K562 (cell line): ENCODE data around the gene CACNA1C. TPM values are rescaled to one million over a fixed set of nuclear protein-coding genes. Genes with fewer than 3 reads are reported as not detected.

ENCODE experiments used
- ATAC-seq: fragments of 200-7000 bp; cut with Tn5 transposase; 3 replicates; pipeline ENCODE4 v1.9.1; 2020; ENCODE audit warnings: moderate library complexity
- BruUV-seq: library from RNA; stranded (reverse); fragments of 400-500 nt; replicated peaks from 2 replicates; lab custom pipeline; 2021; lab: Mats Ljungman, UMichigan
- CTCF ChIA-PET: fragments of 300-600 bp; formaldehyde crosslinking; extraction: SDS; loops from one replicate; lab custom pipeline; 2021; ENCODE audit warnings: low intra/inter-chr PET ratio; lab: Yijun Ruan, JAX
- POLR2A ChIA-PET: fragments of 300-600, 350-650 bp; sonication (Branson Sonifier 250); formaldehyde crosslinking; extraction: SDS; loops from one replicate; lab custom pipeline; 2021; ENCODE audit warnings: antibody characterized with exemption, inconsistent platforms; lab: Yijun Ruan, JAX
- DNase-seq, 4 experiments: peaks; one replicate each; pipeline versions ENCODE4 v3.0.0 to v3.0.0-alpha.2; 2011 to 2018; ENCODE audit warnings: low spot score in 3 of 4, mixed read lengths in 3 of 4; ENCODE audit errors: extremely low read depth in 1 of 4
- FAIRE-seq: peaks from 2 replicates; lab custom pipeline; 2011; peaks lifted over from hg19 to GRCh38; lab: Jason Lieb, UNC
- H2AFZ ChIP-seq: 2 replicates; pipeline ENCODE4 v1.6.0; 2011; ENCODE audit warnings: low read depth, low read length, control low read depth, inconsistent platforms
- H3K27ac ChIP-seq: fragments of 200-600 bp; 3 replicates; pipeline ENCODE4 v1.8.0; 2011; ENCODE audit warnings: low read depth, mild to moderate bottlenecking, control low read depth, inconsistent platforms, low read length, moderate library complexity, mixed read lengths; ENCODE audit errors: extremely low read depth
- H3K27me3 ChIP-seq, 2 experiments: fragments of 300-600 bp in 1 of 2; 2 replicates in 1 of 2; 3 replicates in 1 of 2; pipeline versions ENCODE4 v1.6.0 to v1.8.0; 2011; ENCODE audit warnings: inconsistent platforms in 2 of 2, low read length in 2 of 2, mild to moderate bottlenecking in 1 of 2, mixed read lengths in 1 of 2, moderate library complexity in 1 of 2; ENCODE audit not compliant: control insufficient read depth in 2 of 2, insufficient read depth in 2 of 2
- H3K36me3 ChIP-seq: fragments of 300-600 bp; 3 replicates; pipeline ENCODE4 v1.8.0; 2011; ENCODE audit warnings: mild to moderate bottlenecking, low read length, inconsistent platforms; ENCODE audit not compliant: control insufficient read depth, insufficient read depth
- H3K4me1 ChIP-seq, 2 experiments: fragments of 200-600 bp in 1 of 2; replicated peaks in 1 of 2; 2 replicates in 1 of 2; 3 replicates in 1 of 2; pipeline versions ENCODE4 v1.5.1 to v1.8.0; 2011; ENCODE audit warnings: inconsistent platforms in 2 of 2, low read length in 2 of 2, mild to moderate bottlenecking in 1 of 2, mixed read lengths in 1 of 2, moderate library complexity in 1 of 2; ENCODE audit not compliant: control insufficient read depth in 2 of 2, insufficient read depth in 2 of 2
- H3K4me2 ChIP-seq: 2 replicates; pipeline ENCODE4 v1.6.1; 2011; ENCODE audit warnings: low read length, control low read depth, inconsistent platforms, mixed read lengths; ENCODE audit not compliant: insufficient read depth
- H3K4me3 ChIP-seq: fragments of 200-600 bp; sonication (generic), shearing (Covaris generic); 2 replicates; pipeline ENCODE4 v1.5.1; 2016; ENCODE audit warnings: control low read depth, inconsistent platforms
- H3K79me2 ChIP-seq: fragments of 200-600 bp; 3 replicates; pipeline ENCODE4 v1.8.0; 2011; ENCODE audit warnings: low read length, inconsistent platforms; ENCODE audit not compliant: control insufficient read depth, insufficient read depth
- H3K9ac ChIP-seq, 2 experiments: 2 replicates each; pipeline versions ENCODE4 v1.6.0 to v1.6.1; 2011; ENCODE audit warnings: low read depth in 2 of 2, low read length in 2 of 2, control low read depth in 1 of 2, inconsistent platforms in 1 of 2, mild to moderate bottlenecking in 1 of 2, mixed read lengths in 1 of 2; ENCODE audit not compliant: insufficient read depth in 1 of 2
- H3K9me1 ChIP-seq: one replicate; pipeline ENCODE4 v1.6.0; 2011; ENCODE audit warnings: inconsistent platforms, mild to moderate bottlenecking, low read length, moderate library complexity; ENCODE audit not compliant: control insufficient read depth, insufficient read depth
- H3K9me3 ChIP-seq: replicated peaks from 2 replicates; pipeline ENCODE4 v1.5.1; 2011; ENCODE audit warnings: low read depth, low read length, inconsistent platforms; ENCODE audit not compliant: control insufficient read depth, insufficient read depth
- H4K20me1 ChIP-seq: replicated peaks from 2 replicates; pipeline ENCODE4 v1.6.1; 2011; ENCODE audit warnings: low read length, inconsistent platforms, mixed read lengths; ENCODE audit not compliant: control insufficient read depth, insufficient read depth
- BCL6 ChIP-seq: fragments of 250-450 bp; sonication (Bioruptor Pico); IDR thresholded peaks from 2 replicates; pipeline ENCODE4 v1.4.0; 2020
- CTCF ChIP-seq, 3 experiments: IDR thresholded peaks in 2 of 3; conservative IDR thresholded peaks in 1 of 3; 2 replicates each; pipeline ENCODE4 v1.5.1; 2011 to 2012; ENCODE audit warnings: low read length in 3 of 3, mild to moderate bottlenecking in 3 of 3, control low read depth in 2 of 3, improper control_type of control experiment in 1 of 3, inconsistent platforms in 1 of 3, low read depth in 1 of 3, mixed read lengths in 1 of 3, moderate library complexity in 1 of 3; ENCODE audit not compliant: insufficient read depth in 2 of 3
- EHMT2 ChIP-seq: fragments of 450-650 bp; IDR thresholded peaks from 2 replicates; pipeline ENCODE4 v1.6.1; 2018; ENCODE audit warnings: antibody characterized with exemption
- FOXK2 ChIP-seq, 2 experiments: fragments of 450-650 bp; IDR thresholded peaks in 1 of 2; conservative IDR thresholded peaks in 1 of 2; 2 replicates each; pipeline ENCODE4 v1.6.1; 2016; ENCODE audit warnings: low read depth in 2 of 2, mild to moderate bottlenecking in 1 of 2
- GABPA ChIP-seq: fragments of 200-800 bp; sonication (Bioruptor generic); conservative IDR thresholded peaks from 2 replicates; pipeline ENCODE4 v1.6.1; 2016; ENCODE audit warnings: low read depth, missing genetic modification characterization, missing compliant biosample characterization
- POLR2AphosphoS2 ChIP-seq: IDR thresholded peaks from 2 replicates; pipeline ENCODE4 v1.6.1; 2012; ENCODE audit warnings: low read length, improper control_type of control experiment
- POLR3G ChIP-seq: IDR thresholded peaks from 2 replicates; pipeline ENCODE4 v1.6.1; 2011; ENCODE audit not compliant: insufficient read length, insufficient replicate concordance; ENCODE audit errors: extremely low read depth
- RBFOX2 ChIP-seq: fragments of 200-400 bp; formaldehyde crosslinking; IDR thresholded peaks from 2 replicates; pipeline ENCODE4 v1.6.1; 2017; ENCODE audit warnings: low read depth, mild to moderate bottlenecking, low read length, moderate library complexity
- YY1 ChIP-seq, 3 experiments: IDR thresholded peaks; 2 replicates each; pipeline ENCODE4 v1.6.1; 2011; ENCODE audit warnings: low read length in 2 of 3, mild to moderate bottlenecking in 2 of 3, moderate library complexity in 2 of 3, borderline replicate concordance in 1 of 3, control low read depth in 1 of 3, low read depth in 1 of 3; ENCODE audit not compliant: insufficient read depth in 3 of 3, insufficient replicate concordance in 2 of 3, control insufficient read depth in 1 of 3, insufficient read length in 1 of 3; ENCODE audit errors: extremely low read depth in 1 of 3
- ZNF431 ChIP-seq: sonication (generic); formaldehyde crosslinking; IDR thresholded peaks from 2 replicates; pipeline ENCODE4 v1.8.0; 2022; ENCODE audit warnings: mild to moderate bottlenecking, missing genetic modification reagents
- WGBS: fragments of 100-300 bp; shearing (Covaris generic); methylation state at CpG from one replicate; pipeline ENCODE4 v1.1.6; 2016; ENCODE audit warnings: low coverage, mixed read lengths; ENCODE audit not compliant: insufficient coverage; ENCODE audit errors: missing lambda C conversion rate; 5-methylcytosine and 5-hydroxymethylcytosine counted together
- in situ Hi-C: fragments of 300-500 bp; cut with MboI; formaldehyde crosslinking; loops from 4 replicates; pipeline ENCODE4 v1.15.0; 2018; ENCODE audit warnings: inconsistent platforms, mixed read lengths
- intact Hi-C: fragments of 100-400 bp; cut with micrococcal nuclease; formaldehyde crosslinking; loops from 2 replicates; pipeline ENCODE4 v1.14.2; 2022
- polyA plus RNA-seq, 8 experiments: library from polyadenylated mRNA; depleted of rRNA in 4 of 8; stranded (reverse) in 5 of 8; unstranded in 3 of 8; fragments of >200 nt; fragmentation: Nextera tagmentation in 2 of 8; fragmentation: Illumina TruSeq in 1 of 8; extraction: Ambion mirVana in 2 of 8; extraction: Trizol in 1 of 8; gene quantifications; 2 replicates each; pipeline versions ENCODE4 v1.2.1 to v1.2.3, GENCODE V29; 2011 to 2014; ENCODE audit warnings: inconsistent platforms in 1 of 8, missing spikeins in 1 of 8
- total RNA-seq, 7 experiments: library from RNA; depleted of rRNA in 6 of 7; stranded (reverse); fragments of >200 nt in 6 of 7; fragmentation: Illumina TruSeq in 2 of 7; extraction: Trizol in 2 of 7; gene quantifications; 2 replicates each; pipeline versions ENCODE4 v1.2.1 to v1.2.3, GENCODE V29; 2011 to 2021; ENCODE audit warnings: low replicate concordance in 1 of 7

The CACNA1C gene
- total and polyA plus RNA-seq, 9 of the 15 experiments (the other 6 are each of a cell fraction or from before 2014, with no cell fraction given), result not detected

- peak overlapping the region; percentile 23; the same call in 1 of the 2 replicates for H3K4me3 ChIP-seq
- peaks cover 0 to 8% of the 10 kb centered on the region in 2 experiments; a peak in 2 of 5 replicates for H3K4me1 ChIP-seq
- TF ChIP-seq CTCF (IDR thresholded peaks at IDR 0.05 in 2 of 3, conservative IDR thresholded peaks at IDR 0.05 in 1 of 3; ENCODE audit: insufficient read depth in 2 of 3, low read depth in 1 of 3, low read length in 3 of 3) (peak in 2 of 3 experiments; percentile 14 to 16; a peak in 1 of 6 replicates), EHMT2 (peak; percentile 82; the same call in 1 of the 2 replicates), GABPA (tag) (peak; percentile 44; the same call in 1 of the 2 replicates), YY1 (IDR thresholded peaks at IDR 0.05; ENCODE audit: borderline replicate concordance in 1 of 3, control insufficient read depth in 1 of 3, extremely low read depth in 1 of 3, insufficient read depth in 3 of 3, insufficient read length in 1 of 3, insufficient replicate concordance in 2 of 3, low read depth in 1 of 3, low read length in 2 of 3) (peak in 2 of 3 experiments; percentile 58 to 78), BCL6 (CRISPR knock-in tag) (no peak), RBFOX2 (peak; percentile 42), FOXK2 (conservative IDR thresholded peaks at IDR 0.05 in 1 of 2, IDR thresholded peaks at IDR 0.05 in 1 of 2; ENCODE audit: low read depth in 2 of 2) (no peak), POLR2AphosphoS2 (no peak), ZNF431 (CRISPR knock-in tag) (no peak), POLR3G (no peak)
- TF ChIP-seq, all 486 proteins: peak for 5
- no peaks in the 10 kb centered on the region for H4K20me1 ChIP-seq
- H3K9ac ChIP-seq, result no peak overlapping the region
- H2AFZ ChIP-seq, result peak overlapping the region; percentile 40; the same call in 1 of the 2 replicates
- ChIA-PET POLR2A (interaction anchor here (0.6 kb wide), 1 partner anchor 122 kb away, joined by 3 read pairs; no protein-coding TSS in a partner anchor), CTCF (no interaction called here)
- no peaks in the 10 kb centered on the region for H3K9me1 ChIP-seq
- H3K36me3 ChIP-seq, result no peaks in the 10 kb centered on the region
- H3K27me3 ChIP-seq, result peaks cover 0 to 11% of the 10 kb centered on the region in 2 experiments; a peak in 3 of 5 replicates
- DNase-seq (peak; percentile 14 to 23 (median 19)), ATAC-seq (peak; percentile 79), FAIRE-seq (no peak)
- H3K79me2 ChIP-seq, result no peaks in the 10 kb centered on the region
- 9% methylated on average over 25 of the region's 61 CpGs for WGBS
- no peak overlapping the region for H3K27ac ChIP-seq
- H3K9me3 ChIP-seq, result no peaks in the 10 kb centered on the region
- H3K4me2 ChIP-seq, result peak overlapping the region; percentile 46
- in situ Hi-C loops, result no loop called here
- intact Hi-C loops, result no loop called here
- BruUV-seq, result no TSS peak
Observed at GRCh38 chr12:2229661-2230539, 177.1 kb downstream of the CACNA1C start.
